Spleen (tissue), 11 donors: Measurements from ENCODE around the gene TMEM72. TPM values are rescaled to one million over a fixed set of nuclear protein-coding genes. Genes with fewer than 3 reads are reported as not detected.

Experiments used
- DNase-seq: peaks from one replicate; pipeline ENCODE4 v3.0.0-alpha.2; 2020
- H3K27ac ChIP-seq, 8 donors: fragments of 200-600 bp; sonication (generic) in 7 of 8; 1 replicate in 4 of 8; 2 replicates in 4 of 8; pipeline versions ENCODE4 v1.5.0 to v1.8.0; 2016 to 2021; ENCODE audit warnings: inconsistent platforms in 4 of 8, mild to moderate bottlenecking in 4 of 8, moderate library complexity in 1 of 8
- H3K27me3 ChIP-seq, 7 donors: fragments of 200-600 bp; sonication (generic) in 6 of 7; replicated peaks in 1 of 7; 1 replicate in 4 of 7; 2 replicates in 3 of 7; pipeline versions ENCODE4 v1.5.0 to v1.8.0; 2016 to 2021; ENCODE audit warnings: inconsistent platforms in 3 of 7, mild to moderate bottlenecking in 1 of 7
- H3K36me3 ChIP-seq, 6 donors: fragments of 200-600 bp; sonication (generic) in 5 of 6; 1 replicate in 4 of 6; 2 replicates in 2 of 6; pipeline versions ENCODE4 v1.5.0 to v1.8.0; 2016 to 2021; ENCODE audit warnings: inconsistent platforms in 2 of 6
- H3K4me1 ChIP-seq, 6 donors: fragments of 200-600 bp; sonication (generic) in 5 of 6; 1 replicate in 3 of 6; 2 replicates in 3 of 6; pipeline versions ENCODE4 v1.5.0 to v1.8.0; 2016 to 2021; ENCODE audit warnings: inconsistent platforms in 3 of 6
- H3K4me3 ChIP-seq, 8 donors: fragments of 200-600 bp; sonication (generic) in 7 of 8; 1 replicate in 4 of 8; 2 replicates in 4 of 8; pipeline versions ENCODE4 v1.5.0 to v1.8.0; 2016 to 2021; ENCODE audit warnings: inconsistent platforms in 4 of 8, mild to moderate bottlenecking in 4 of 8, moderate library complexity in 2 of 8
- H3K9me3 ChIP-seq, 8 donors: fragments of 200-600 bp; sonication (generic) in 7 of 8; 1 replicate in 4 of 8; 2 replicates in 4 of 8; pipeline versions ENCODE4 v1.5.0 to v1.8.0; 2016 to 2021; ENCODE audit warnings: inconsistent platforms in 4 of 8
- POLR2A ChIP-seq, 3 donors: fragments of 450-650 bp; IDR thresholded peaks; one replicate each; pipeline ENCODE4 v1.5.1; 2017; ENCODE audit warnings: antibody characterized with exemption in 3 of 3, mild to moderate bottlenecking in 1 of 3
- POLR2AphosphoS5 ChIP-seq, 3 donors: sonication (generic); formaldehyde crosslinking; IDR thresholded peaks; one replicate each; pipeline ENCODE4 v1.5.1; 2017; ENCODE audit warnings: antibody characterized with exemption in 3 of 3
- WGBS, 5 donors: extraction: QIAGEN DNeasy Blood & Tissue Kit in 3 of 5; methylation state at CpG; one replicate each; pipeline versions ENCODE4 v1.1.5 to v1.1.7; 2013 to 2018; 5-methylcytosine and 5-hydroxymethylcytosine counted together
- intact Hi-C: fragments of 100-400 bp; cut with DNase I; formaldehyde crosslinking; loops from one replicate; pipeline ENCODE4 v1.15.0; 2023; ENCODE audit warnings: low total_unique reads
- polyA plus RNA-seq, 3 donors: library from polyadenylated mRNA; stranded (reverse); fragments of 200-250 nt; gene quantifications; one replicate each; pipeline ENCODE4 v1.2.1, GENCODE V29; 2013
- total RNA-seq, 7 donors: library from RNA; depleted of rRNA in 3 of 7; stranded (reverse); fragments of >200 nt in 3 of 7; fragmentation: NEBNext Ultra II Directional in 4 of 7; extraction: Animal tissue kit (Norgen Biotek cat#: 25700) in 4 of 7; gene quantifications; one replicate each; pipeline versions ENCODE4 v1.1.0 to v1.2.1, GENCODE V29; 2016 to 2021
- TF ChIP-seq, protein P1 (sequence below), 11 experiments: fragments of 200-600 bp in 7 of 11; fragments of 450-650 bp in 4 of 11; sonication (generic) in 4 of 11; IDR thresholded peaks in 8 of 11; conservative IDR thresholded peaks in 3 of 11; 1 replicate in 7 of 11; 2 replicates in 4 of 11; pipeline versions ENCODE4 v1.4.0 to v1.8.0; 2016 to 2021; ENCODE audit warnings: antibody characterized with exemption in 11 of 11, inconsistent platforms in 4 of 11, mild to moderate bottlenecking in 1 of 11
- donor health status: healthy with polysubstance abuse.
- donor health status: DM: no; HTN: no; CAD: no; lungs with moderate emphysema.
- donor health status: DM: no; HTN: no; CAD: no.
- donor health status: Bipolar disorder and iron deficiency.
- donor health status: healthy.
- donor health status: DM: no; HTN: no; CAD: no.
- donor health status: DM: yes; HTN: yes; CAD: no.

Gene TMEM72
- total and polyA plus RNA-seq, 10 donors = 0.04 TPM; not detected in 9

GRCh38 chr10:44948642-44949041, 37.5 kb downstream of the TMEM72 start:
- Histone ChIP-seq H3K27ac (peak overlapping the region in 3 of 8 donors; percentile 4 to 36 (median 31)), H3K36me3 (peaks cover 0 to 9% (median 0%) of the 10 kb centered on the region in 6 donors), H3K4me3 (no peak overlapping the region), H3K27me3 (no peaks in the 10 kb centered on the region), H3K4me1 (peaks cover 9 to 53% (median 29%) of the 10 kb centered on the region in 6 donors), H3K9me3 (peaks cover 0 to 20% (median 12%) of the 10 kb centered on the region in 8 donors)
- intact Hi-C loops = no loop called here
- DNase-seq = peak; percentile 4
- no peak for TF ChIP-seq POLR2AphosphoS5 (IDR thresholded peaks at IDR 0.05)
- TF ChIP-seq, protein P1, sequence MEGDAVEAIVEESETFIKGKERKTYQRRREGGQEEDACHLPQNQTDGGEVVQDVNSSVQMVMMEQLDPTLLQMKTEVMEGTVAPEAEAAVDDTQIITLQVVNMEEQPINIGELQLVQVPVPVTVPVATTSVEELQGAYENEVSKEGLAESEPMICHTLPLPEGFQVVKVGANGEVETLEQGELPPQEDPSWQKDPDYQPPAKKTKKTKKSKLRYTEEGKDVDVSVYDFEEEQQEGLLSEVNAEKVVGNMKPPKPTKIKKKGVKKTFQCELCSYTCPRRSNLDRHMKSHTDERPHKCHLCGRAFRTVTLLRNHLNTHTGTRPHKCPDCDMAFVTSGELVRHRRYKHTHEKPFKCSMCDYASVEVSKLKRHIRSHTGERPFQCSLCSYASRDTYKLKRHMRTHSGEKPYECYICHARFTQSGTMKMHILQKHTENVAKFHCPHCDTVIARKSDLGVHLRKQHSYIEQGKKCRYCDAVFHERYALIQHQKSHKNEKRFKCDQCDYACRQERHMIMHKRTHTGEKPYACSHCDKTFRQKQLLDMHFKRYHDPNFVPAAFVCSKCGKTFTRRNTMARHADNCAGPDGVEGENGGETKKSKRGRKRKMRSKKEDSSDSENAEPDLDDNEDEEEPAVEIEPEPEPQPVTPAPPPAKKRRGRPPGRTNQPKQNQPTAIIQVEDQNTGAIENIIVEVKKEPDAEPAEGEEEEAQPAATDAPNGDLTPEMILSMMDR (IDR thresholded peaks at IDR 0.05 in 8 of 11, conservative IDR thresholded peaks at IDR 0.05 in 3 of 11) = no peak
- TF ChIP-seq POLR2A (IDR thresholded peaks at IDR 0.05) = no peak
- WGBS, 5 donors = 38 to 64% (median 51%) methylated on average over 1 of the region's 1 CpG

DNA sequence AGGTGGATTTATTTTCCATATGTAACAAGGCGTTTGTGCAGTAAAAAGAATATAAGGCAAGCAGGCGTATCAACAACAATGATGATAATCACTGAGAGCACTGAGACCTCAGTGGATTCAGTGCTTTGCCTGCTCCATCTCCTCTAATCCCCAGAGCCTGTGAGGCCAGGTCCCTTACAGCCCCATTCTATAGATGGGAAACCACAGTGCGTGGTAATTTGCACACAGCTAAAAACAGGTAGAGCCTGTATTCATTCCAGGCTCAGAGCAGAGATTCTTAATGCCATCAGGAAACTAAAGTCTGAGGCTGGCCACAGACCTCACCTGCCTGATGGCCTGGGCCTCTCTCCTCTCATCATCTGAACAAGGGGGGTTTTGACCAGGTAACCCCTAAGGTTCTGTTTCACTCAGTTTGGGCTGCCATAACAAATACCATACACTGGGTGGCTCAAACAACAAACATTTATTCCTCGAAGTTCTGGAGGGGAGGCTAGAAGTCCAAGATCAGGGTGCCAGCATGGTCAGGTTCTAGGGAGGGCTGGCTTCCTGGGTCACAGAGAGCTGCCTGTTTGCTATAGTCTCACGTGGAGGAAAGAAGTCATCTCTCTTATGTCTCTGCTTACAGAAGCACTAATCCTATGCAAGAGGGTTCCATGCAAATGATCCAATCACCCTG, 38.1 kb downstream of the TMEM72 start:
- H3K4me1 ChIP-seq = peaks cover 9 to 53% (median 29%) of the 10 kb centered on the region in 6 donors
- H3K4me3 ChIP-seq = no peak overlapping the region
- WGBS, 5 donors = 71 to 84% (median 76%) methylated on average over 5 of the region's 5 CpGs
- intact Hi-C loops = no loop called here
- H3K27me3 ChIP-seq = no peaks in the 10 kb centered on the region
- TF ChIP-seq POLR2AphosphoS5 (IDR thresholded peaks at IDR 0.05) (no peak), POLR2A (IDR thresholded peaks at IDR 0.05) (no peak)
- TF ChIP-seq, protein P1 (IDR thresholded peaks at IDR 0.05 in 8 of 11, conservative IDR thresholded peaks at IDR 0.05 in 3 of 11) = no peak
- peak overlapping the region in 1 of 8 donors; percentile 31 for H3K27ac ChIP-seq
- peak; percentile 6 for DNase-seq
- peaks cover 0 to 15% (median 6%) of the 10 kb centered on the region in 8 donors for H3K9me3 ChIP-seq
- peaks cover 0 to 16% (median 0%) of the 10 kb centered on the region in 6 donors for H3K36me3 ChIP-seq

- WGBS, 5 donors = 80 to 98% (median 84%) methylated on average over 3 of the region's 3 CpGs
- Histone ChIP-seq H3K9me3 (peaks cover 0 to 9% (median under 1%) of the 10 kb centered on the region in 8 donors), H3K27me3 (no peaks in the 10 kb centered on the region), H3K4me1 (peaks cover 9 to 53% (median 29%) of the 10 kb centered on the region in 6 donors), H3K36me3 (peaks cover 0 to 16% (median 0%) of the 10 kb centered on the region in 6 donors), H3K4me3 (no peak overlapping the region), H3K27ac (no peak overlapping the region)
- TF ChIP-seq POLR2A (IDR thresholded peaks at IDR 0.05) (no peak), POLR2AphosphoS5 (IDR thresholded peaks at IDR 0.05) (no peak)
- TF ChIP-seq, protein P1 (IDR thresholded peaks at IDR 0.05 in 8 of 11, conservative IDR thresholded peaks at IDR 0.05 in 3 of 11) = no peak
- DNase-seq = peak; percentile 48
- intact Hi-C loops = no loop called here
Observed at GRCh38 chr10:44949915-44950314, 38.8 kb downstream of the TMEM72 start.
